AG04450 (cell line): Measurements from ENCODE around the gene RHBDL1. TPM values are rescaled to one million over a fixed set of nuclear protein-coding genes. Genes with fewer than 3 reads are reported as not detected.
"Not testable (repeated sequence)": the region's sequence is repeated elsewhere in the genome, so short reads cannot be mapped to it uniquely, and the experiment has no call there.

ENCODE experiments used
- CTCF ChIA-PET: fragments of 300-600, 350-600 bp; formaldehyde crosslinking; extraction: SDS; loops from one replicate; lab custom pipeline; 2022; ENCODE audit warnings: antibody characterized with exemption, inconsistent platforms; lab: Charles Lee
- POLR2A ChIA-PET: fragments of 350-600 bp; formaldehyde crosslinking; extraction: SDS; loops from one replicate; lab custom pipeline; 2021; ENCODE audit warnings: antibody characterized with exemption, inconsistent platforms; lab: Yijun Ruan, JAX
- DNase-seq: peaks from one replicate; pipeline ENCODE4 v3.0.0-alpha.2; 2011; ENCODE audit warnings: low read depth, low spot score
- H3K27ac ChIP-seq: one replicate; pipeline ENCODE4 v1.5.1; 2012; ENCODE audit warnings: low read depth, low read length, control low read depth
- H3K27me3 ChIP-seq: one replicate; pipeline ENCODE4 v1.6.0; 2012; ENCODE audit warnings: low read length; ENCODE audit not compliant: control insufficient read depth, insufficient read depth
- H3K4me3 ChIP-seq: 2 replicates; pipeline ENCODE4 v1.5.1; 2011; ENCODE audit warnings: mild to moderate bottlenecking, low read depth, low read length, control low read depth
- H3K9me3 ChIP-seq: 2 replicates; pipeline ENCODE4 v1.5.1; 2012; ENCODE audit warnings: low read length; ENCODE audit not compliant: control insufficient read depth, insufficient read depth
- polyA plus RNA-seq: library from polyadenylated mRNA; depleted of rRNA; stranded (reverse); fragments of >200 nt; gene quantifications from 2 replicates; pipeline ENCODE4 v1.2.3, GENCODE V29; 2011
- TF ChIP-seq, protein P1 (sequence below): IDR thresholded peaks from 2 replicates; pipeline ENCODE4 v1.5.1; 2011; ENCODE audit warnings: low read depth, low read length, control low read depth, inconsistent platforms

The RHBDL1 gene
- polyA plus RNA-seq, 1 experiment = 1.5 TPM

DNA sequence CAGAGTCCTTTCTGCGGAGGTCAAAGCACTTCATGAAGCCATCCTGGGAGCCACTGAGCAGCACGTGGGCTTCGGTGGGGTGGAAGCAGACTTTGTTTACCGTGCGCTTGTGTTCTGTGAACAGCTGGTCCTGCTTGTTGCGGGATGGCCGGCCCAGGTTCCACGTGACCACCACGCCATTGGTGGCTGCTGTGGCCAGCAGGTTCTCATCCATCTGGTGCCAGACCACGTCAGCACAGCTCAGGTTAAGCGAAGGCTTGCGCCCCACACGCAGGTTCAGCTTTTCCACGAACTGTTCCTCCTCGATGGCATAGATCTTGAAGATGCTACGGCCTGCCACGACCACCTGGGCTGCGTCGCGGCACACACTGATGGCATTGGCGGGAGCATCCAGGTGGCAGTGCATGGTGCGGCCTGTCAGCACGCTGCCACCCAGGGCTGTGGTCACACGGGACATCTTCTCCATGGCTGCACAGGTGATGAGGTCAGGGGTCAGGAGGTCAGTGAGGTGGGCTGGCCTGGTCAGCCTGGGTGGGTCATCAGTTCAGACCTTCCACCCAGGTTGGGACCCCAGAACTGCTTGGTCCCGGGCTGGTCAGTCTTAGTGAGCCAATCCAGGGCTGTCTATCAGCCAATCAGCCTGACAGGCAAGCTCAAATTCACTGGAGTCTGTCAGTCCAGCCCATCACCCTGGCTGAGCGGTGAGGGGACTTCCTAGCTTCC is 13.9 kb downstream of the RHBDL1 start:
- POLR2A ChIA-PET = interaction anchor here (0.6 to 1.7 kb wide), 3 partner anchors 9 to 31 kb away, joined by 3 to 10 read pairs (median 4); partner anchors contain the start of gene STUB1
- peaks cover 12% of the 10 kb centered on the region; the same call in 1 of the 2 replicates for H3K9me3 ChIP-seq
- TF ChIP-seq, protein P1, sequence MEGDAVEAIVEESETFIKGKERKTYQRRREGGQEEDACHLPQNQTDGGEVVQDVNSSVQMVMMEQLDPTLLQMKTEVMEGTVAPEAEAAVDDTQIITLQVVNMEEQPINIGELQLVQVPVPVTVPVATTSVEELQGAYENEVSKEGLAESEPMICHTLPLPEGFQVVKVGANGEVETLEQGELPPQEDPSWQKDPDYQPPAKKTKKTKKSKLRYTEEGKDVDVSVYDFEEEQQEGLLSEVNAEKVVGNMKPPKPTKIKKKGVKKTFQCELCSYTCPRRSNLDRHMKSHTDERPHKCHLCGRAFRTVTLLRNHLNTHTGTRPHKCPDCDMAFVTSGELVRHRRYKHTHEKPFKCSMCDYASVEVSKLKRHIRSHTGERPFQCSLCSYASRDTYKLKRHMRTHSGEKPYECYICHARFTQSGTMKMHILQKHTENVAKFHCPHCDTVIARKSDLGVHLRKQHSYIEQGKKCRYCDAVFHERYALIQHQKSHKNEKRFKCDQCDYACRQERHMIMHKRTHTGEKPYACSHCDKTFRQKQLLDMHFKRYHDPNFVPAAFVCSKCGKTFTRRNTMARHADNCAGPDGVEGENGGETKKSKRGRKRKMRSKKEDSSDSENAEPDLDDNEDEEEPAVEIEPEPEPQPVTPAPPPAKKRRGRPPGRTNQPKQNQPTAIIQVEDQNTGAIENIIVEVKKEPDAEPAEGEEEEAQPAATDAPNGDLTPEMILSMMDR = no peak
- H3K4me3 ChIP-seq = peak overlapping the region; percentile 77
- DNase-seq = no peak
- H3K27me3 ChIP-seq = peaks cover 20% of the 10 kb centered on the region
- H3K27ac ChIP-seq = peak overlapping the region; percentile 11
- CTCF ChIA-PET = interaction anchor here (0.9 to 1.2 kb wide), 2 partner anchors 23 to 27 kb away, joined by 3 read pairs; no protein-coding TSS in a partner anchor

DNA sequence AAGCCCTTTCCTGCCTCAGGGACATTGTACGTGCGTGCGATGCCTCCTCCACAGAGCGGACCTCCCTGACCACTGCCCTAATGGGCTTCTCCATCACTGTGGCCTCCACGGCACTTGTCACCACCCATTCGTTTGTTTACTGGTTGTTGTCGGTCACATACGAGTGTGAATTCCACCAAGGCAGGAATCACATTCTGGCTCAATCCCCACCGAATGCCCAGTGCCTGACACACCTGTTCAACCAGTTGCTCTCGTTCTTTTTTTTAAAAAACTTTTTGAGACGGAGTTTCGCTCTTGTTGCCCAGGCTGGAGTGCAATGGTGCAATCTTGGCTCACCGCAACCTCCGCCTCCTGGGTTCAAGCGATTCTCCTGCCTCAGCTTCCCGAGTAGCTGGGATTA is 15.8 kb downstream of the RHBDL1 start:
- H3K27ac ChIP-seq, CTCF ChIA-PET, H3K9me3 ChIP-seq, H3K4me3 ChIP-seq, DNase-seq: not testable (repeated sequence)
- POLR2A ChIA-PET = interaction anchor here (0.8 kb wide), 1 partner anchor 33 kb away, joined by 5 read pairs; no protein-coding TSS in a partner anchor
- peaks cover 36% of the 10 kb centered on the region for H3K27me3 ChIP-seq

DNA sequence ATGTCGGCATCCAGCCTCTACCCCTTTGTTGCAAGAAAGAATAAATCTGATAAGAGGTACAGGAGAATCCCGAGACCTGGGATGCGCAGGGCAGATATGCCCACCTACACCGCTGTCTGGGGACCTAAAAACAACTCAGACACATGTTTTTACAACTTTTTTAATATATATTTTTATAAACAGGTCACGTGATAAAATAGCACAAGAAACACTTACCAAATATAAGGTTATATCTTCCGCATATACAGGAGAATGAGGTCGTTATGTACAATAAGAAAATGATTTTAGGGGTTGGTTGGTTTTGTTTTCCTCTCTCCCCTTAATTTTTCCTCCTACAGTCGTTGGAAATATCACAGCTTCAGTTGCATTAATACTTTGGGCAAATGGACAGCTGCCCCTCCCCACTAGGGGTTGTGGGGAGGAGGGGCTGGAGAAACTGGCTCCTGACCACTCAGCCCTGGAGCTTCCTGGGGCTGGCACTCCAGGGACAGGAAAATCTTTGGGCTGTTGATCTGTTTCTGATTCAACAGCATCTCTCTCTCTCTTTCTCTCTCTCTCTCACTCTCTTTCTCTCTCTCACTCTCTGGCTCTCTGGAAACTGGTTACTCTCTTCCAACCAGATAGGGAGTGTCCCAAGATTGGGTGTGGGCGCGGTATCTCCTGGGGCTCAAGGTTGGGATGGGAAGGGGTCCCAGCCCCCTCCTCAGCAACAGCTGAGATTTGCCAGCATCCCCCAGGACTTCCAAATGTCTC is 17.1 kb downstream of the RHBDL1 start:
- TF ChIP-seq, protein P1 = no peak

DNA sequence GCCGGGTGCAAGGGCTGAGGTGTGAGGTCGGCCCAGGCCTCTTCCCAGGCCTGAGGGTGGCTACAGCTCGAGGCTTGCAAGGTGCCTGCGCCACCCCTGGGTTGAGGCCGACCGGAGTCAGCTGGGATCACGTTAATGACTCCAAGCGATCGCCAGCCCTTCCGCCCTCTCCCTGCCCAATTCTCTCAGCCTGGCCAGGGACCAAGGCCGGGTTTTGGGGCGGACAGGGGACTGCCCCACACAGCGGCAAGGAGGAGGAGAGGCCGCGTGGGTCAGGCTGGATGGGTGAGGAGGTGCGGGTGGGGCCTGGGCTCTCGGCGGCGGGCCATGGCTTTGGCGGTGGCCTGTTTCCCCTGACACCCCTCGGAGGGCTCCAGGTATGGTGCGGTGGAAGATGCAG is 17.9 kb downstream of the RHBDL1 start:
- TF ChIP-seq, protein P1 = no peak
- H3K27ac ChIP-seq = no peak overlapping the region
- peaks cover 36% of the 10 kb centered on the region for H3K27me3 ChIP-seq
- CTCF ChIA-PET = no interaction called here
- POLR2A ChIA-PET = no interaction called here
- no peak overlapping the region for H3K4me3 ChIP-seq
- peaks cover 3% of the 10 kb centered on the region; the same call in 1 of the 2 replicates for H3K9me3 ChIP-seq
- DNase-seq = no peak

More for the DNA sequence above, 17.1 kb downstream of the RHBDL1 start:
- POLR2A ChIA-PET = no interaction called here
- Histone ChIP-seq H3K9me3 (peaks cover 3% of the 10 kb centered on the region; the same call in 1 of the 2 replicates), H3K27ac (no peak overlapping the region), H3K4me3 (no peak overlapping the region), H3K27me3 (peaks cover 36% of the 10 kb centered on the region)
- CTCF ChIA-PET = interaction anchor here (0.6 kb wide), 1 partner anchor 24 kb away, joined by 3 read pairs; the partner anchor contains the start of gene RHOT2
- no peak for DNase-seq

DNA sequence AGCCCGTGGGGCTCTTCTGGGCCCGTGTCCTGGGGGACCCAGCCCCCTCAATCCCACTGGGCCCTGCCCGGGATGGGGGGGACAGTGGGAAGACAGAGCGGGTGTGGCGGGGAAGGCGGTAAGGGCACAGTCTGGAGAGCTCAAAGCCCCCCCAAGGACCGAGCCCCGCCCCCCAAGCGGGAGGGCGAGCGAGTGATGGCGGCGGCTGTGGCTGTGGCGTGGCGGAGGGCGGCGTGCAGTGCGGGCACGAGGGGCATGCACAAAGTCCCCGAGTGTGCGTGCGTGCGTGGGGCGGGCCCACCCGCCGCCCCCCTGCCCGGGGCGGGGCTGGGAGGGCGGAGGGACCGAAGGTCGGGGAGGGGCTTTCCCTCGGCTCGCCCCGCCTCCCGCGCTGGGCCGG is 18.3 kb downstream of the RHBDL1 start:
- H3K27ac ChIP-seq = no peak overlapping the region
- POLR2A ChIA-PET = no interaction called here
- DNase-seq = no peak
- H3K9me3 ChIP-seq = peaks cover 3% of the 10 kb centered on the region; the same call in 1 of the 2 replicates
- H3K27me3 ChIP-seq = peaks cover 36% of the 10 kb centered on the region
- TF ChIP-seq, protein P1 = no peak
- H3K4me3 ChIP-seq = no peak overlapping the region
- CTCF ChIA-PET = no interaction called here
